Liver (tissue), 9 donors: ENCODE results near the gene FAM193A. TPM values are rescaled to one million over a fixed set of nuclear protein-coding genes. Genes with fewer than 3 reads are reported as not detected.

Experiments used
- DNase-seq: peaks from one replicate; pipeline ENCODE4 v3.0.0-alpha.2; 2017; ENCODE audit warnings: low spot score
- H3K27ac ChIP-seq, 2 donors: one replicate each; pipeline ENCODE4 v1.7.0; 2013; ENCODE audit warnings: inconsistent platforms in 2 of 2, low read length in 2 of 2, control low read depth in 1 of 2, low read depth in 1 of 2, mild to moderate bottlenecking in 1 of 2
- H3K27me3 ChIP-seq, 4 donors: one replicate each; pipeline versions ENCODE4 v1.6.1 to v1.7.0; 2013; ENCODE audit warnings: low read length in 3 of 4, inconsistent platforms in 1 of 4, mild to moderate bottlenecking in 1 of 4, moderate library complexity in 1 of 4; ENCODE audit not compliant: control insufficient read depth in 4 of 4, insufficient read depth in 4 of 4
- H3K36me3 ChIP-seq, 4 donors: one replicate each; pipeline versions ENCODE4 v1.6.1 to v1.7.0; 2013; ENCODE audit warnings: low read length in 3 of 4, mild to moderate bottlenecking in 3 of 4, low read depth in 1 of 4, moderate library complexity in 1 of 4; ENCODE audit not compliant: control insufficient read depth in 4 of 4, insufficient read depth in 3 of 4
- H3K4me1 ChIP-seq, 4 donors: one replicate each; pipeline versions ENCODE4 v1.6.1 to v1.7.0; 2013; ENCODE audit warnings: low read length in 3 of 4, mild to moderate bottlenecking in 3 of 4, moderate library complexity in 1 of 4; ENCODE audit not compliant: control insufficient read depth in 4 of 4, insufficient read depth in 4 of 4
- H3K4me3 ChIP-seq, 3 donors: one replicate each; pipeline versions ENCODE4 v1.6.1 to v1.7.0; 2013; ENCODE audit warnings: low read length in 3 of 3, control low read depth in 1 of 3, low read depth in 1 of 3, mild to moderate bottlenecking in 1 of 3
- H3K9ac ChIP-seq, 2 donors: one replicate each; pipeline ENCODE4 v1.7.0; 2013; ENCODE audit warnings: low read length in 2 of 2, mild to moderate bottlenecking in 2 of 2, moderate library complexity in 2 of 2, control low read depth in 1 of 2, low read depth in 1 of 2
- H3K9me3 ChIP-seq, 4 donors: one replicate each; pipeline versions ENCODE4 v1.6.1 to v1.7.0; 2013; ENCODE audit warnings: low read length in 3 of 4; ENCODE audit not compliant: control insufficient read depth in 4 of 4
- EGR1 ChIP-seq, 2 donors: IDR thresholded peaks; 2 replicates each; pipeline ENCODE4 v1.6.1; 2016 to 2018; ENCODE audit warnings: antibody characterized with exemption in 2 of 2, low read depth in 2 of 2
- FOXA1 ChIP-seq: IDR thresholded peaks from 2 replicates; pipeline ENCODE4 v1.6.1; 2016; ENCODE audit warnings: antibody characterized with exemption
- FOXA2 ChIP-seq: IDR thresholded peaks from 2 replicates; pipeline ENCODE4 v1.6.1; 2016; ENCODE audit warnings: antibody characterized with exemption
- GABPA ChIP-seq, 2 donors: IDR thresholded peaks in 1 of 2; conservative IDR thresholded peaks in 1 of 2; 2 replicates each; pipeline ENCODE4 v1.6.1; 2016; ENCODE audit warnings: antibody characterized with exemption in 2 of 2, mild to moderate bottlenecking in 1 of 2, moderate library complexity in 1 of 2
- HNF4A ChIP-seq, 2 donors: conservative IDR thresholded peaks; 2 replicates each; pipeline ENCODE4 v1.6.1; 2016; ENCODE audit warnings: antibody characterized with exemption in 2 of 2, mild to moderate bottlenecking in 2 of 2
- HNF4G ChIP-seq: IDR thresholded peaks from 2 replicates; pipeline ENCODE4 v1.6.1; 2016; ENCODE audit warnings: antibody characterized with exemption
- JUND ChIP-seq, 2 donors: IDR thresholded peaks; 2 replicates each; pipeline ENCODE4 v1.6.1; 2016; ENCODE audit warnings: antibody characterized with exemption in 2 of 2
- NR2F2 ChIP-seq: IDR thresholded peaks from 2 replicates; pipeline ENCODE4 v1.6.1; 2016; ENCODE audit warnings: antibody characterized with exemption
- RAD21 ChIP-seq, 2 donors: IDR thresholded peaks; 2 replicates each; pipeline ENCODE4 v1.6.1; 2016; ENCODE audit warnings: antibody characterized with exemption in 2 of 2, mild to moderate bottlenecking in 2 of 2
- RXRA ChIP-seq, 2 donors: IDR thresholded peaks; 2 replicates each; pipeline ENCODE4 v1.6.1; 2017 to 2018; ENCODE audit warnings: antibody characterized with exemption in 2 of 2, mild to moderate bottlenecking in 1 of 2
- SP1 ChIP-seq: IDR thresholded peaks from 2 replicates; pipeline ENCODE4 v1.6.1; 2018; ENCODE audit warnings: antibody characterized with exemption, mild to moderate bottlenecking
- TAF1 ChIP-seq: conservative IDR thresholded peaks from 2 replicates; pipeline ENCODE4 v1.6.1; 2016; ENCODE audit warnings: antibody characterized with exemption, mild to moderate bottlenecking
- YY1 ChIP-seq: IDR thresholded peaks from 2 replicates; pipeline ENCODE4 v1.6.1; 2016; ENCODE audit warnings: antibody characterized with exemption, mild to moderate bottlenecking
- WGBS: extraction: QIAGEN DNeasy Blood & Tissue Kit; methylation state at CpG from one replicate; pipeline ENCODE4 v1.1.7; 2013; 5-methylcytosine and 5-hydroxymethylcytosine counted together
- polyA plus RNA-seq, 2 donors: library from polyadenylated mRNA; stranded (reverse) in 1 of 2; unstranded in 1 of 2; fragments of 200-250 nt in 1 of 2; fragments of >200 nt in 1 of 2; fragmentation: Nextera tagmentation in 1 of 2; extraction: Ambion mirVana in 1 of 2; gene quantifications; one replicate each; pipeline versions ENCODE4 v1.2.1 to v1.2.3, GENCODE V29; 2013 to 2015
- total RNA-seq, 2 donors: library from RNA; depleted of rRNA; stranded (reverse); fragments of >200 nt; gene quantifications; one replicate each; pipeline ENCODE4 v1.2.3, GENCODE V29; 2014
- TF ChIP-seq, protein P1 (sequence below): IDR thresholded peaks from 2 replicates; pipeline ENCODE4 v1.6.1; 2016; ENCODE audit warnings: antibody characterized with exemption
- TF ChIP-seq, protein P2 (sequence below): fragments of 150-350 bp; IDR thresholded peaks from 2 replicates; pipeline ENCODE4 v1.5.1; 2017; ENCODE audit warnings: improper control_type of control experiment, low read depth, low read length; ENCODE audit not compliant: missing input control
- TF ChIP-seq, protein P3 (sequence below): IDR thresholded peaks from 2 replicates; pipeline ENCODE4 v1.6.1; 2016; ENCODE audit warnings: antibody characterized with exemption
- TF ChIP-seq, protein P4 (sequence below): IDR thresholded peaks from 2 replicates; pipeline ENCODE4 v1.6.1; 2016; ENCODE audit warnings: antibody characterized with exemption, mild to moderate bottlenecking
- TF ChIP-seq, protein P5 (sequence below): IDR thresholded peaks from 2 replicates; pipeline ENCODE4 v1.6.1; 2016; ENCODE audit warnings: antibody characterized with exemption
- donor health status: healthy.
- donor health status: healthy.
- donor health status: healthy.
- donor health status: healthy.
- donor health status: healthy.

FAM193A gene
- total and polyA plus RNA-seq, 4 donors = 3.9 to 10.2 (median 7.0) TPM

DNA sequence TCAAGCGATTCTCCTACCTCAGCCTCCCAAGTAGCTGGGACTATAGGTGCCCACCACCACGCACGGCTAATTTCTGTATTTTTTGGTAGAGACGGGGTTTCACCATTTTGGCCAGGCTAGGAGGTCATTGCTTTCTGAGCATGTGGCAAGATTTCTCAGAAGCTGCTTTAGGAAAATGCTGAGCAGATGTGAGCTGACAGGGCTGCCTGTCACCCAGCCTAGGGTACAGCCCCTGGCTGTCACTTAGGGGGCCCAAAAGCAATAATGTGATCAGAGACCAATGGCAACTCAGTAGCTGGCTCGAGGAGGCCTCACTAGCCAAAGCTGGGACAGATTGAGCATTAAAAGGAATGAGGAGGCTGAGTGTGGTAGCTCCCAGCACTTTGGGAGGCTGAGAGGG, 154.9 kb downstream of the FAM193A start:
- Histone ChIP-seq H3K27me3 (no peaks in the 10 kb centered on the region), H3K27ac (no peak overlapping the region), H3K4me1 (no peaks in the 10 kb centered on the region), H3K4me3 (no peak overlapping the region), H3K36me3 (peaks cover 16 to 78% (median 34%) of the 10 kb centered on the region in 4 donors), H3K9me3 (no peaks in the 10 kb centered on the region), H3K9ac (no peak overlapping the region)
- DNase-seq = no peak
- 97% methylated on average over 5 of the region's 5 CpGs for WGBS
- TF ChIP-seq RXRA (IDR thresholded peaks at IDR 0.05) (no peak), RAD21 (IDR thresholded peaks at IDR 0.05) (no peak), FOXA2 (no peak), SP1 (no peak), NR2F2 (no peak), JUND (IDR thresholded peaks at IDR 0.05) (no peak), YY1 (no peak), GABPA (IDR thresholded peaks at IDR 0.05 in 1 of 2, conservative IDR thresholded peaks at IDR 0.05 in 1 of 2) (no peak), EGR1 (IDR thresholded peaks at IDR 0.05; ENCODE audit: low read depth in 2 of 2) (no peak), TAF1 (no peak), FOXA1 (no peak), HNF4A (conservative IDR thresholded peaks at IDR 0.05) (no peak), HNF4G (no peak)
- TF ChIP-seq, protein P1, sequence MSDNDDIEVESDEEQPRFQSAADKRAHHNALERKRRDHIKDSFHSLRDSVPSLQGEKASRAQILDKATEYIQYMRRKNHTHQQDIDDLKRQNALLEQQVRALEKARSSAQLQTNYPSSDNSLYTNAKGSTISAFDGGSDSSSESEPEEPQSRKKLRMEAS = no peak
- TF ChIP-seq, protein P2, sequence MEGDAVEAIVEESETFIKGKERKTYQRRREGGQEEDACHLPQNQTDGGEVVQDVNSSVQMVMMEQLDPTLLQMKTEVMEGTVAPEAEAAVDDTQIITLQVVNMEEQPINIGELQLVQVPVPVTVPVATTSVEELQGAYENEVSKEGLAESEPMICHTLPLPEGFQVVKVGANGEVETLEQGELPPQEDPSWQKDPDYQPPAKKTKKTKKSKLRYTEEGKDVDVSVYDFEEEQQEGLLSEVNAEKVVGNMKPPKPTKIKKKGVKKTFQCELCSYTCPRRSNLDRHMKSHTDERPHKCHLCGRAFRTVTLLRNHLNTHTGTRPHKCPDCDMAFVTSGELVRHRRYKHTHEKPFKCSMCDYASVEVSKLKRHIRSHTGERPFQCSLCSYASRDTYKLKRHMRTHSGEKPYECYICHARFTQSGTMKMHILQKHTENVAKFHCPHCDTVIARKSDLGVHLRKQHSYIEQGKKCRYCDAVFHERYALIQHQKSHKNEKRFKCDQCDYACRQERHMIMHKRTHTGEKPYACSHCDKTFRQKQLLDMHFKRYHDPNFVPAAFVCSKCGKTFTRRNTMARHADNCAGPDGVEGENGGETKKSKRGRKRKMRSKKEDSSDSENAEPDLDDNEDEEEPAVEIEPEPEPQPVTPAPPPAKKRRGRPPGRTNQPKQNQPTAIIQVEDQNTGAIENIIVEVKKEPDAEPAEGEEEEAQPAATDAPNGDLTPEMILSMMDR = no peak
- TF ChIP-seq, protein P3, sequence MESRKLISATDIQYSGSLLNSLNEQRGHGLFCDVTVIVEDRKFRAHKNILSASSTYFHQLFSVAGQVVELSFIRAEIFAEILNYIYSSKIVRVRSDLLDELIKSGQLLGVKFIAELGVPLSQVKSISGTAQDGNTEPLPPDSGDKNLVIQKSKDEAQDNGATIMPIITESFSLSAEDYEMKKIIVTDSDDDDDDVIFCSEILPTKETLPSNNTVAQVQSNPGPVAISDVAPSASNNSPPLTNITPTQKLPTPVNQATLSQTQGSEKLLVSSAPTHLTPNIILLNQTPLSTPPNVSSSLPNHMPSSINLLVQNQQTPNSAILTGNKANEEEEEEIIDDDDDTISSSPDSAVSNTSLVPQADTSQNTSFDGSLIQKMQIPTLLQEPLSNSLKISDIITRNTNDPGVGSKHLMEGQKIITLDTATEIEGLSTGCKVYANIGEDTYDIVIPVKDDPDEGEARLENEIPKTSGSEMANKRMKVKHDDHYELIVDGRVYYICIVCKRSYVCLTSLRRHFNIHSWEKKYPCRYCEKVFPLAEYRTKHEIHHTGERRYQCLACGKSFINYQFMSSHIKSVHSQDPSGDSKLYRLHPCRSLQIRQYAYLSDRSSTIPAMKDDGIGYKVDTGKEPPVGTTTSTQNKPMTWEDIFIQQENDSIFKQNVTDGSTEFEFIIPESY = no peak
- TF ChIP-seq, protein P4, sequence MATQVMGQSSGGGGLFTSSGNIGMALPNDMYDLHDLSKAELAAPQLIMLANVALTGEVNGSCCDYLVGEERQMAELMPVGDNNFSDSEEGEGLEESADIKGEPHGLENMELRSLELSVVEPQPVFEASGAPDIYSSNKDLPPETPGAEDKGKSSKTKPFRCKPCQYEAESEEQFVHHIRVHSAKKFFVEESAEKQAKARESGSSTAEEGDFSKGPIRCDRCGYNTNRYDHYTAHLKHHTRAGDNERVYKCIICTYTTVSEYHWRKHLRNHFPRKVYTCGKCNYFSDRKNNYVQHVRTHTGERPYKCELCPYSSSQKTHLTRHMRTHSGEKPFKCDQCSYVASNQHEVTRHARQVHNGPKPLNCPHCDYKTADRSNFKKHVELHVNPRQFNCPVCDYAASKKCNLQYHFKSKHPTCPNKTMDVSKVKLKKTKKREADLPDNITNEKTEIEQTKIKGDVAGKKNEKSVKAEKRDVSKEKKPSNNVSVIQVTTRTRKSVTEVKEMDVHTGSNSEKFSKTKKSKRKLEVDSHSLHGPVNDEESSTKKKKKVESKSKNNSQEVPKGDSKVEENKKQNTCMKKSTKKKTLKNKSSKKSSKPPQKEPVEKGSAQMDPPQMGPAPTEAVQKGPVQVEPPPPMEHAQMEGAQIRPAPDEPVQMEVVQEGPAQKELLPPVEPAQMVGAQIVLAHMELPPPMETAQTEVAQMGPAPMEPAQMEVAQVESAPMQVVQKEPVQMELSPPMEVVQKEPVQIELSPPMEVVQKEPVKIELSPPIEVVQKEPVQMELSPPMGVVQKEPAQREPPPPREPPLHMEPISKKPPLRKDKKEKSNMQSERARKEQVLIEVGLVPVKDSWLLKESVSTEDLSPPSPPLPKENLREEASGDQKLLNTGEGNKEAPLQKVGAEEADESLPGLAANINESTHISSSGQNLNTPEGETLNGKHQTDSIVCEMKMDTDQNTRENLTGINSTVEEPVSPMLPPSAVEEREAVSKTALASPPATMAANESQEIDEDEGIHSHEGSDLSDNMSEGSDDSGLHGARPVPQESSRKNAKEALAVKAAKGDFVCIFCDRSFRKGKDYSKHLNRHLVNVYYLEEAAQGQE = no peak
- TF ChIP-seq, protein P5, sequence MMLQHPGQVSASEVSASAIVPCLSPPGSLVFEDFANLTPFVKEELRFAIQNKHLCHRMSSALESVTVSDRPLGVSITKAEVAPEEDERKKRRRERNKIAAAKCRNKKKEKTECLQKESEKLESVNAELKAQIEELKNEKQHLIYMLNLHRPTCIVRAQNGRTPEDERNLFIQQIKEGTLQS = no peak
